Hepatocyte (in vitro differentiated cells): Measurements from ENCODE around the gene ID1.

ENCODE experiments used
- EZH2 ChIP-seq: fragments of 200-600 bp; sonication (generic); IDR thresholded peaks from 2 replicates; pipeline ENCODE4 v1.6.1; 2016; ENCODE audit warnings: antibody characterized with exemption, mild to moderate bottlenecking, borderline replicate concordance
- TF ChIP-seq, protein P1 (sequence below): fragments of 200-600 bp; sonication (generic); IDR thresholded peaks from 2 replicates; pipeline ENCODE4 v1.5.1; 2016; ENCODE audit warnings: antibody characterized with exemption, mild to moderate bottlenecking; ENCODE audit not compliant: poor library complexity

DNA sequence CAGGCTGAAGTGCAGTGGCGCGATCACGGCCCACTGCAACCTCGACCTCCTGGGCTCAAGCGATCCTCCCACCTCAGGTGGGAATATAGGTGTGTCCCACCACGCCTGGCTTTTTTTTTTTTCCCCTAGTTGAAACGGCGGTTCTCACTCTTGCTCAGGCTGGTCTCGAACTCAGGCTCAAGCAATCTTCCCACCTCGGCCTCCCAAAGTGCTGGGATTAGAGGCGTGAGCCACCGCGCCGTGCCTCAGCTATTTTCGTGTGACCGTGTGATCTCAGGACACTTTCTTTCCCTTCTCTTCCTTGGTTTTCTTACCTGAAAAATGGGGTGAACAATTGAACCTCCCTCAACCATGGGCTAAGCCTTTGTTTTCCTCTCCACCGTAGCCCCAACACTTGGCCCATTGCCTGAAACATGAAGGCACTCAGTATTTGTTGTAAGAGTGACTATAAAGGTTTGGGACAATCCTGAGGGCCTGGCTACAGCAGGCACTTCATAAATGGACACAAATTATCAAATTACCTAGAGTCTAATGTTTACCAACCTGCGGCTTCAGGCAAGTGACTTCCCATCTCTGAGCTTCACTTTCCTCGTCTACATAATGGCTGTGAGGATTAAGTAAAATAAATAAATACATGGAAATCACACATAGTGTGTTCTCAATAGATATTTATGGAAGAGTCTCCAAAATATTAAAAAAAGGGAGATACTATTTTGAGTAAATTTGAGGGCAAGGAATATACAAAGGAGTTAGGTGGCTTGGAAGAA, 31.4 kb upstream of the ID1 start:
- TF ChIP-seq, protein P1, sequence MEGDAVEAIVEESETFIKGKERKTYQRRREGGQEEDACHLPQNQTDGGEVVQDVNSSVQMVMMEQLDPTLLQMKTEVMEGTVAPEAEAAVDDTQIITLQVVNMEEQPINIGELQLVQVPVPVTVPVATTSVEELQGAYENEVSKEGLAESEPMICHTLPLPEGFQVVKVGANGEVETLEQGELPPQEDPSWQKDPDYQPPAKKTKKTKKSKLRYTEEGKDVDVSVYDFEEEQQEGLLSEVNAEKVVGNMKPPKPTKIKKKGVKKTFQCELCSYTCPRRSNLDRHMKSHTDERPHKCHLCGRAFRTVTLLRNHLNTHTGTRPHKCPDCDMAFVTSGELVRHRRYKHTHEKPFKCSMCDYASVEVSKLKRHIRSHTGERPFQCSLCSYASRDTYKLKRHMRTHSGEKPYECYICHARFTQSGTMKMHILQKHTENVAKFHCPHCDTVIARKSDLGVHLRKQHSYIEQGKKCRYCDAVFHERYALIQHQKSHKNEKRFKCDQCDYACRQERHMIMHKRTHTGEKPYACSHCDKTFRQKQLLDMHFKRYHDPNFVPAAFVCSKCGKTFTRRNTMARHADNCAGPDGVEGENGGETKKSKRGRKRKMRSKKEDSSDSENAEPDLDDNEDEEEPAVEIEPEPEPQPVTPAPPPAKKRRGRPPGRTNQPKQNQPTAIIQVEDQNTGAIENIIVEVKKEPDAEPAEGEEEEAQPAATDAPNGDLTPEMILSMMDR = no peak
- no peak for TF ChIP-seq EZH2
